Neural progenitor cell (in vitro differentiated cells): ENCODE data around the gene DGKD. TPM values are rescaled to one million over a fixed set of nuclear protein-coding genes. Genes with fewer than 3 reads are reported as not detected.

Experiments used
- DNase-seq: peaks from one replicate; pipeline ENCODE4 v3.0.0-alpha.2; 2016; ENCODE audit warnings: low spot score
- H2AFZ ChIP-seq: fragments of 200-600 bp; sonication (generic); replicated peaks from 2 replicates; pipeline ENCODE4 v1.6.1; 2016; ENCODE audit warnings: antibody characterized with exemption
- H3F3A ChIP-seq: fragments of 200-600 bp; sonication (generic); 2 replicates; pipeline ENCODE4 v1.6.1; 2016; ENCODE audit warnings: antibody characterized with exemption, low read depth
- H3K27ac ChIP-seq: fragments of 200-600 bp; sonication (generic); 2 replicates; pipeline ENCODE4 v1.5.1; 2016; ENCODE audit warnings: mild to moderate bottlenecking
- H3K27me3 ChIP-seq: fragments of 200-600 bp; sonication (generic); 2 replicates; pipeline ENCODE4 v1.6.1; 2016; ENCODE audit warnings: mild to moderate bottlenecking, moderate library complexity
- H3K36me3 ChIP-seq: fragments of 200-600 bp; sonication (generic); 2 replicates; pipeline ENCODE4 v1.5.1; 2016
- H3K4me1 ChIP-seq: fragments of 200-600 bp; sonication (generic); 2 replicates; pipeline ENCODE4 v1.6.1; 2016; ENCODE audit warnings: mixed run types
- H3K4me2 ChIP-seq: fragments of 200-600 bp; sonication (generic); 2 replicates; pipeline ENCODE4 v1.6.1; 2016
- H3K4me3 ChIP-seq: fragments of 200-600 bp; sonication (generic); 2 replicates; pipeline ENCODE4 v1.5.1; 2016
- H3K79me2 ChIP-seq: fragments of 200-600 bp; sonication (generic); 2 replicates; pipeline ENCODE4 v1.6.1; 2016; ENCODE audit warnings: low read depth
- H3K9ac ChIP-seq: fragments of 200-600 bp; sonication (generic); 2 replicates; pipeline ENCODE4 v1.6.1; 2016
- H3K9me3 ChIP-seq: fragments of 200-600 bp; sonication (generic); 2 replicates; pipeline ENCODE4 v1.5.1; 2016; ENCODE audit warnings: low read depth
- H4K20me1 ChIP-seq: fragments of 200-600 bp; sonication (generic); 2 replicates; pipeline ENCODE4 v1.6.1; 2016; ENCODE audit warnings: low read depth
- H3K27ac Mint-ChIP-seq: 3 replicates; pipeline ENCODE4 v1.8.0; 2021; ENCODE audit warnings: mixed read lengths
- H3K27me3 Mint-ChIP-seq: 2 replicates; pipeline ENCODE4 v1.8.0; 2022; ENCODE audit warnings: low read depth, mild to moderate bottlenecking, inconsistent platforms, moderate library complexity, mixed read lengths; ENCODE audit not compliant: insufficient read depth
- H3K36me3 Mint-ChIP-seq: 3 replicates; pipeline ENCODE4 v1.8.0; 2021; ENCODE audit warnings: mixed read lengths
- H3K4me1 Mint-ChIP-seq: 3 replicates; pipeline ENCODE4 v1.8.0; 2021; ENCODE audit warnings: mixed read lengths
- H3K4me3 Mint-ChIP-seq: 3 replicates; pipeline ENCODE4 v1.8.0; 2021; ENCODE audit warnings: mild to moderate bottlenecking, moderate library complexity, mixed read lengths
- H3K9me3 Mint-ChIP-seq: 3 replicates; pipeline ENCODE4 v1.8.0; 2020; ENCODE audit warnings: mixed read lengths
- EZH2 ChIP-seq: fragments of 200-600 bp; sonication (generic); IDR thresholded peaks from 2 replicates; pipeline ENCODE4 v1.6.1; 2017; ENCODE audit warnings: antibody characterized with exemption, mild to moderate bottlenecking, moderate library complexity
- EZH2phosphoT487 ChIP-seq: fragments of 200-600 bp; sonication (generic); IDR thresholded peaks from 2 replicates; pipeline ENCODE4 v1.6.1; 2017; ENCODE audit warnings: antibody characterized with exemption
- total RNA-seq: library from RNA; depleted of rRNA; stranded (reverse); fragments of >200 nt; gene quantifications from 2 replicates; pipeline ENCODE4 v1.2.3, GENCODE V29; 2015; ENCODE audit warnings: low replicate concordance
- TF ChIP-seq, protein P1 (sequence below): fragments of 200-600 bp; sonication (generic); IDR thresholded peaks from 2 replicates; pipeline ENCODE4 v1.5.1; 2017; ENCODE audit warnings: antibody characterized with exemption, mild to moderate bottlenecking

The DGKD gene
- total RNA-seq, 1 donor from 2014 or later, result 10.9 TPM

DNA sequence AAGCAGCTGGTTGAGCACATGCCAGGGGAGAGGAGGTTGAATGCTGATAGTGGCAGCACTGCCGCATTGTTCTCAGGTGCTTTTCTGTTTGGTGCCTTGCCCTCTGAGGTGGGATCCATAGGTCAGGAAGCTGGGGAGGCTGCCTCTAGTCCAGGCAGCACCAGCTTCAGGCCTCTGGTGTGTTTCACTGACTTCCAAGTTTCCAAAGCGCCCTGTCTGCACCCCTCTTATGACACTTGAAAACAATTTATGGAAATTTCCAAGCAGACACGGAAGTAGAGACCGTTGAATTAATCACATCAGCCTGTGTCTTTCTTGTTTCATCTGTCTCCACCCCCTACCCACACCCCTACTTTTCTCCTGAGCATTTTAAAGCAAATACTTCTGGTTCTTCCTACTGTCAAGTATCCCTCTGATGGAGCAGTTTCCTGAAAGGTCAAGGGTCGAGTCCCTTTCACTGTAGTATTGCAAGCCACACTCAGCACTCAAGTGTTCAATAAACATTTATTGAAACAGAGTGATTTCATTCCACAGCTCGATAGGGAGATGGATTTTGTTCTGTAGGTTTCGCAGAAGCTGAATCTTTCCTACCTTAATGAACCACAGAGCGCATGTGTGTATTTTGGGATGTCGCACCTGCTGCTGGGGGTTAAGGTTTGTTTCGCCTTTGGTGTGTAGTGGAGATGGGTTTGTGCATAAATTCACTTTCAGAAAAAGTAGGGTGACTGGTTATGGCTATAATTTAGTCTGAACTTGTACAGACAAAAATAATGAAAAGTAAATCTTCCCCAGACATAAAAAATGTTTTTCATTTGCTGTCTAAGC lies 21.4 kb downstream of the DGKD start:
- Mint-ChIP-seq H3K4me3 (no peak overlapping the region), H3K9me3 (peaks cover 2% of the 10 kb centered on the region), H3K27me3 (no peaks in the 10 kb centered on the region), H3K36me3 (peaks cover 9% of the 10 kb centered on the region), H3K27ac (no peak overlapping the region), H3K4me1 (peaks cover 12% of the 10 kb centered on the region)
- no peaks in the 10 kb centered on the region for H3F3A ChIP-seq
- H3K4me3 ChIP-seq, result no peak overlapping the region
- no peak overlapping the region for H3K27ac ChIP-seq
- H3K79me2 ChIP-seq, result no peaks in the 10 kb centered on the region
- no peak overlapping the region for H3K4me2 ChIP-seq
- H3K36me3 ChIP-seq, result no peaks in the 10 kb centered on the region
- H3K9ac ChIP-seq, result no peak overlapping the region
- DNase-seq, result no peak
- no peaks in the 10 kb centered on the region for H3K9me3 ChIP-seq
- H2AFZ ChIP-seq, result no peak overlapping the region
- peaks cover 8% of the 10 kb centered on the region for H4K20me1 ChIP-seq
- H3K27me3 ChIP-seq, result no peaks in the 10 kb centered on the region
- H3K4me1 ChIP-seq, result peaks cover 10% of the 10 kb centered on the region
- TF ChIP-seq, protein P1, sequence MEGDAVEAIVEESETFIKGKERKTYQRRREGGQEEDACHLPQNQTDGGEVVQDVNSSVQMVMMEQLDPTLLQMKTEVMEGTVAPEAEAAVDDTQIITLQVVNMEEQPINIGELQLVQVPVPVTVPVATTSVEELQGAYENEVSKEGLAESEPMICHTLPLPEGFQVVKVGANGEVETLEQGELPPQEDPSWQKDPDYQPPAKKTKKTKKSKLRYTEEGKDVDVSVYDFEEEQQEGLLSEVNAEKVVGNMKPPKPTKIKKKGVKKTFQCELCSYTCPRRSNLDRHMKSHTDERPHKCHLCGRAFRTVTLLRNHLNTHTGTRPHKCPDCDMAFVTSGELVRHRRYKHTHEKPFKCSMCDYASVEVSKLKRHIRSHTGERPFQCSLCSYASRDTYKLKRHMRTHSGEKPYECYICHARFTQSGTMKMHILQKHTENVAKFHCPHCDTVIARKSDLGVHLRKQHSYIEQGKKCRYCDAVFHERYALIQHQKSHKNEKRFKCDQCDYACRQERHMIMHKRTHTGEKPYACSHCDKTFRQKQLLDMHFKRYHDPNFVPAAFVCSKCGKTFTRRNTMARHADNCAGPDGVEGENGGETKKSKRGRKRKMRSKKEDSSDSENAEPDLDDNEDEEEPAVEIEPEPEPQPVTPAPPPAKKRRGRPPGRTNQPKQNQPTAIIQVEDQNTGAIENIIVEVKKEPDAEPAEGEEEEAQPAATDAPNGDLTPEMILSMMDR, result no peak
- TF ChIP-seq EZH2phosphoT487, result no peak
- no peak for TF ChIP-seq EZH2

DNA sequence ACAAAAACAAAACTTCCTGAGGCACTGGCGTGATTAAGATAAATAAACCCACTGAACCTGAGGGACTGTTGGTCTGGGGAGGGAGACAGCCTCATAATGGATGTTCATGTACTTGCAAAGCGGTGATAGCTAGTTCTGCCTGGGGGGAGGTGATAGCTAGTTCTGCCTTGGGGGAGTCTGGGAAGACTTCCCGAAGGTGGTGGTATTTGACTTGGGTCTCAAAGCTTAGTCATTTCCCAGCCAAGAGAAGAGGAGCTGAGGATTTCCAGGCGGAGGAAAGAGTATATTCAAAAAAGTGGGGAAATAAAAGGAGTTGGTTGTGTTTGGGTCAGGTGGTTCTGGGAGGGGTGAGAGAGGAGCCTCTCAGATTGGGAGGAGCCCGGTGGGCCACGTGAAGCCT lies 24.7 kb downstream of the DGKD start:
- Mint-ChIP-seq H3K4me3 (peak overlapping the region; percentile 44), H3K9me3 (peaks cover 2% of the 10 kb centered on the region), H3K4me1 (peaks cover 14% of the 10 kb centered on the region), H3K27ac (peak overlapping the region; percentile 10), H3K36me3 (peaks cover 11% of the 10 kb centered on the region), H3K27me3 (no peaks in the 10 kb centered on the region)
- no peak overlapping the region for H3K27ac ChIP-seq
- no peaks in the 10 kb centered on the region for H3K36me3 ChIP-seq
- peaks cover 10% of the 10 kb centered on the region for H3K4me1 ChIP-seq
- TF ChIP-seq EZH2 (no peak), EZH2phosphoT487 (no peak)
- TF ChIP-seq, protein P1, result no peak
- peaks cover 8% of the 10 kb centered on the region for H4K20me1 ChIP-seq
- no peaks in the 10 kb centered on the region for H3K27me3 ChIP-seq
- H3K9me3 ChIP-seq, result no peaks in the 10 kb centered on the region
- no peak overlapping the region for H3K4me3 ChIP-seq
- no peaks in the 10 kb centered on the region for H3F3A ChIP-seq
- no peak overlapping the region for H3K4me2 ChIP-seq
- no peak overlapping the region for H3K9ac ChIP-seq
- H3K79me2 ChIP-seq, result no peaks in the 10 kb centered on the region
- no peak for DNase-seq
- no peak overlapping the region for H2AFZ ChIP-seq

DNA sequence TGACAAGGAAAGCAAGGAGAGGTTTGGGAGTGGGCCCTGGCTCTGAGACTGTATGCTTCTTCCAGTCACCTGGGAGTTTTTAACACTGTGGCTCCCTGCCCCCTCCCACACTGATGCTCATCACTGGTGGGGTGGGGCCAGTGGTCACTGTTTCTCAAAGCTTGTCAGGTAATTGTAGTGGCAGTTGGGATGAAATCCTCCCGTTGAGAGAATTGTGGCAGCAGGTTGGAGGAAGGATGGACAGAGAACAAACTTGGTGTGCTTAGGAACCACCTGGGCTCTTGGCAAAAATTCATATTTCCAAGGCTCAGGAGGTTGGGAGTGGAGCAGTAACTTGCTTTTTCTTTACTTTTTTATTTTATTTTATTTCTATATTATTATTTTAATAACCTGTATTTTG lies 25.1 kb downstream of the DGKD start:
- H3K36me3 ChIP-seq, result no peaks in the 10 kb centered on the region
- H3K27me3 ChIP-seq, result no peaks in the 10 kb centered on the region
- H3K4me2 ChIP-seq, result no peak overlapping the region
- Mint-ChIP-seq H3K9me3 (peaks cover 2% of the 10 kb centered on the region), H3K27ac (peak overlapping the region; percentile 10), H3K4me1 (peaks cover 18% of the 10 kb centered on the region), H3K27me3 (peaks cover 3% of the 10 kb centered on the region), H3K4me3 (no peak overlapping the region), H3K36me3 (peaks cover 11% of the 10 kb centered on the region)
- H3F3A ChIP-seq, result no peaks in the 10 kb centered on the region
- peaks cover 13% of the 10 kb centered on the region for H3K4me1 ChIP-seq
- H3K4me3 ChIP-seq, result no peak overlapping the region
- no peak overlapping the region for H3K27ac ChIP-seq
- TF ChIP-seq EZH2phosphoT487 (no peak), EZH2 (no peak)
- TF ChIP-seq, protein P1, result no peak
- H3K9me3 ChIP-seq, result no peaks in the 10 kb centered on the region
- H4K20me1 ChIP-seq, result peaks cover 8% of the 10 kb centered on the region
- H3K79me2 ChIP-seq, result no peaks in the 10 kb centered on the region
- DNase-seq, result no peak
- H2AFZ ChIP-seq, result no peak overlapping the region
- no peak overlapping the region for H3K9ac ChIP-seq
